GM12872 (cell line): ENCODE data around the gene TRPV4.

Source experiments
- CTCF ChIP-seq: IDR thresholded peaks from 3 replicates; pipeline ENCODE4 v1.5.1; 2011; ENCODE audit warnings: low read depth, mild to moderate bottlenecking, low read length, moderate library complexity; ENCODE audit not compliant: insufficient read depth

The TRPV4 gene

GRCh38 chr12:109765446-109765810 is 67.8 kb downstream of the TRPV4 start:
- no peak for TF ChIP-seq CTCF

GRCh38 chr12:109764776-109765445 is 68.3 kb downstream of the TRPV4 start:
- TF ChIP-seq CTCF: no peak

- peak; percentile 18; the same call in 1 of the 3 replicates for TF ChIP-seq CTCF
These were observed 69.1 kb downstream of the TRPV4 start for GRCh38 chr12:109764123-109764522.

GRCh38 chr12:109763201-109763841 is 69.9 kb downstream of the TRPV4 start:
- TF ChIP-seq CTCF: no peak

GRCh38 chr12:109762673-109763191 is 70.5 kb downstream of the TRPV4 start:
- no peak for TF ChIP-seq CTCF

GRCh38 chr12:109762071-109762672 is 71.0 kb downstream of the TRPV4 start:
- TF ChIP-seq CTCF: no peak
